ENCODE measurements around the gene NBR1. TPM values are rescaled to one million over a fixed set of nuclear protein-coding genes. Genes with fewer than 3 reads are reported as not detected.

The NBR1 gene
- total and polyA plus RNA-seq, 7 donors, result 50.9 to 98.1 (median 77.9) TPM

DNA sequence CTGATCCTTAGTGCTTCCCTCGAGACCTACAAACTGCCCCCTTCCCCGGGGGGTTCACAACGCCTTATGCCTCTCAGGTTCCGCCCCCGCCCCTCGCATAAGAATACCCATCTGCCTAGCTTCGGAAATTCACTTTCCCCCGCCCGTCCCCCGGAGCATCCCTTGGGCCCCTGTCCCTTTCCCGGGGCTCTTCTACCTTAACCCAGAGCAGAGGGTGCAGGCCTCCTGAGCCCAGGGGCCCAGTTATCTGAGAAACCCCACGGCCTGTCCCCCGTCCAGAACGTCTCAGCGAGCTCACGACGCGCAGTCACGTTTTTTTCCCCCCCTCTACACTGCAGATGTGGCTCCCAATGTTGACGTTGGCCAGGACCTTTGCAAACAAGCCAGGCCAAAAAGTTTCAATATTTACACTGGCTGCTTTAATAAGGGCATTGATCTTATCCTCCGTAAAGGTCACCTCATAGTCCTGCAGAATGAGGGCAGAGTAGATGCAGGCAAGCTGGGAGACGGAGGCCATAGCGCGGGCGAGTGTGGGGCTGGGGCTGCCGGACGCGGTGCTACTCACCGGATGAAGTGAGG lies 1.4 kb upstream of the NBR1 start:
- H3K9me3 ChIP-seq, result no peaks in the 10 kb centered on the region
- intact Hi-C loops (cut with DNase I), result loop anchor here (1.0 to 5.0 kb wide), 5 partner anchors 41 to 171 kb away; partner anchors contain the start of genes BRCA1, RPL27 and TMEM106A
- peak overlapping the region; percentile 77 to 91 (median 80) for H3K4me3 ChIP-seq
- 1% methylated on average over 29 of the region's 29 CpGs for WGBS, 2 donors
- peak overlapping the region; percentile 95 to 98 (median 98) for H3K27ac ChIP-seq
- no peak for TF ChIP-seq POLR2A (IDR thresholded peaks at IDR 0.05)
- TF ChIP-seq, protein P1, sequence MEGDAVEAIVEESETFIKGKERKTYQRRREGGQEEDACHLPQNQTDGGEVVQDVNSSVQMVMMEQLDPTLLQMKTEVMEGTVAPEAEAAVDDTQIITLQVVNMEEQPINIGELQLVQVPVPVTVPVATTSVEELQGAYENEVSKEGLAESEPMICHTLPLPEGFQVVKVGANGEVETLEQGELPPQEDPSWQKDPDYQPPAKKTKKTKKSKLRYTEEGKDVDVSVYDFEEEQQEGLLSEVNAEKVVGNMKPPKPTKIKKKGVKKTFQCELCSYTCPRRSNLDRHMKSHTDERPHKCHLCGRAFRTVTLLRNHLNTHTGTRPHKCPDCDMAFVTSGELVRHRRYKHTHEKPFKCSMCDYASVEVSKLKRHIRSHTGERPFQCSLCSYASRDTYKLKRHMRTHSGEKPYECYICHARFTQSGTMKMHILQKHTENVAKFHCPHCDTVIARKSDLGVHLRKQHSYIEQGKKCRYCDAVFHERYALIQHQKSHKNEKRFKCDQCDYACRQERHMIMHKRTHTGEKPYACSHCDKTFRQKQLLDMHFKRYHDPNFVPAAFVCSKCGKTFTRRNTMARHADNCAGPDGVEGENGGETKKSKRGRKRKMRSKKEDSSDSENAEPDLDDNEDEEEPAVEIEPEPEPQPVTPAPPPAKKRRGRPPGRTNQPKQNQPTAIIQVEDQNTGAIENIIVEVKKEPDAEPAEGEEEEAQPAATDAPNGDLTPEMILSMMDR (IDR thresholded peaks at IDR 0.05), result no peak
- no peak for TF ChIP-seq EP300 (IDR thresholded peaks at IDR 0.05)
- TF ChIP-seq POLR2AphosphoS5 (IDR thresholded peaks at IDR 0.05), result no peak
- H3K4me1 ChIP-seq, result peaks cover 0 to 44% (median 41%) of the 10 kb centered on the region in 4 donors
- peak; percentile 72 for DNase-seq
- no peaks in the 10 kb centered on the region for H3K27me3 ChIP-seq
- H3K36me3 ChIP-seq, result peaks cover 0 to 5% (median 0%) of the 10 kb centered on the region in 4 donors

DNA sequence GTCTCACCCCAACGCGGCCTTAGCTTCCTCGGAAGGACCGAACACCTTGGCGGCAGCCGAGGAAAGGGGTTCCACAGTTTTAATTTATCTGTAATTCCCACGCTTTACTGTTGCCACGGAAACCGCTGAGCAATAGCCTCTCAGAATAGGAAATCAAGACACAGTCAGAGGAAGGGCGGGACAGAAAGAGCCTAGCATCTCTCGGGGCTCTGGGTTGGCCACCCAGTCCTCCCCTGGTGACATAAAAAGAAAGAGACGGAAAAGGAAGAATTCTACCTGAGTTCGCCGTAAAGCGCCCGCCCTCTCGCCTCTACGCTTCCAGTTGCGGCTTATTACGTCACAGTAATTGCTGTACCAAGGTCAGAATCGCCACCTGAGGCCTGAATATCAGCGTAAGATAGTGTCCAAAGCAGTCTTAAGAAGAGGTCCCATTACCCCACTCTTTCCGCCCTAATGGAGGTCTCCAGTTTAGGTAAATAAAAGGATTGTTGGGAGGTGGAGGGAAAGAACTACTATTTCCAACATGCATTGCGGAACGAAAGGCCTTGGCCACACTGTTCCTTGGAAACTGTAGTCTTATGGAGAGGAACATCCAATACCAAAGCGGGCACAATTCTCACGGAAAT lies 761 bp upstream of the NBR1 start:
- peak in 1 of 2 donors; percentile 57 for TF ChIP-seq POLR2A (IDR thresholded peaks at IDR 0.05)
- no peak for TF ChIP-seq EP300 (IDR thresholded peaks at IDR 0.05)
- TF ChIP-seq, protein P1 (IDR thresholded peaks at IDR 0.05), result no peak
- TF ChIP-seq POLR2AphosphoS5 (IDR thresholded peaks at IDR 0.05), result peak; percentile 66 to 82 (median 70)
- DNase-seq, result peak; percentile 97
- intact Hi-C loops (cut with DNase I), result loop anchor here (1.0 to 2.0 kb wide), 4 partner anchors 41 to 171 kb away; partner anchors contain the start of genes BRCA1, RPL27 and TMEM106A
- Histone ChIP-seq H3K36me3 (peaks cover 0 to 5% (median 0%) of the 10 kb centered on the region in 4 donors), H3K9me3 (no peaks in the 10 kb centered on the region), H3K27ac (peak overlapping the region; percentile 95 to 98 (median 98)), H3K4me1 (peaks cover 0 to 50% (median 47%) of the 10 kb centered on the region in 4 donors), H3K4me3 (peak overlapping the region; percentile 77 to 91 (median 80)), H3K27me3 (no peaks in the 10 kb centered on the region)
- 0 to 1% methylated on average over 27 of the region's 27 CpGs for WGBS, 2 donors

DNA sequence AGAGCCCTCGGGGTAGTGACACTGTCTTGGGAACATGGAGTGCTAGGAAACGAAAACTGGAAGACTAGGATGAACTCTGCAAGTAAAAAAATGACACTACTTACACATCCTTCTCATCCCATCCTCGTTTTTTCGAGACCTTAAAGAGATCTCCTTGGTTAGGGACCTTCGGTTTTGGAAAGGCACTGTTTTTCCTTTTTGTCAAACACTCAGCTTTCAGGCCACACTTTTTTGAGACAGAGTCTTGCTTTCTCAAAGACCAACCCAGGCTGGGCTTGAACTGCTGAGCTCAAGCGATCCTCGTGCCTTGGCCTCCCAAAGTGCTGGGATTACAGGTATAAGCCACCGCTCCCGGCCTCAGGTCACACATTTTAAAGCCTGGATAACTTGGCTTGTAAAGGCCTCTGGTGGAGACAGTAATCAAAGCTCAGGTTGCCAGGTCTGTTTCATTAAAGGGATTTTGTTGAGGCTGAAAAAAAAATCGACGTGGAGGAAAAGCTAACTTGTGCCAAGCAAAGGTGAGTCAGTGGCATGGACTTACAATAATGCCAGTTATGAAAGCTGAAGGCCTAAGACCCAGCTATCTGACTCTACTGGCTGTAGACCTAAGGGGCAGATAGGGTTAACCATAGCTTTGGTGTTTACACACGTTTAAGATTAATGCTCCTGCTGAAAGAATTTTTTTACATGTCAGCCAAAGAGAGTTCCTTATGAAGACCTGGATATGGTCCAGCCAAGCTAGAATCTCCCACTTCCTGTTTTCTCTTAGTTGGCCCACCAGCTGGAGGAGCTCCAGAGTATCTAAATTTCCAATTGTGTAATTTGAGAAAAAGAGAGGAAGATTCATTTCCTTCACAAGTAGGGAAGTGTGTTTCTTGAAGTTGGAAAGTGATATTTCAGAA lies 823 bp downstream of the NBR1 start:
- peak; percentile 80 for DNase-seq
- Histone ChIP-seq H3K27me3 (no peaks in the 10 kb centered on the region), H3K4me1 (peaks cover 0 to 65% (median 62%) of the 10 kb centered on the region in 4 donors), H3K9me3 (no peaks in the 10 kb centered on the region), H3K27ac (peak overlapping the region; percentile 95 to 98 (median 98)), H3K4me3 (peak overlapping the region; percentile 77 to 91 (median 80)), H3K36me3 (peaks cover 0 to 13% (median 1%) of the 10 kb centered on the region in 4 donors)
- WGBS, 2 donors, result 1 to 12% methylated on average over 12 of the region's 12 CpGs
- intact Hi-C loops (cut with DNase I), result loop anchor here (2.0 kb wide), 3 partner anchors 39 to 173 kb away; partner anchors contain the start of genes BRCA1, RPL27 and TMEM106A
- TF ChIP-seq, protein P1 (IDR thresholded peaks at IDR 0.05), result peak in 1 of 4 experiments; percentile 16
- TF ChIP-seq POLR2AphosphoS5 (IDR thresholded peaks at IDR 0.05) (peak in 3 of 4 donors; percentile 8 to 19 (median 12)), EP300 (IDR thresholded peaks at IDR 0.05) (no peak)

DNA sequence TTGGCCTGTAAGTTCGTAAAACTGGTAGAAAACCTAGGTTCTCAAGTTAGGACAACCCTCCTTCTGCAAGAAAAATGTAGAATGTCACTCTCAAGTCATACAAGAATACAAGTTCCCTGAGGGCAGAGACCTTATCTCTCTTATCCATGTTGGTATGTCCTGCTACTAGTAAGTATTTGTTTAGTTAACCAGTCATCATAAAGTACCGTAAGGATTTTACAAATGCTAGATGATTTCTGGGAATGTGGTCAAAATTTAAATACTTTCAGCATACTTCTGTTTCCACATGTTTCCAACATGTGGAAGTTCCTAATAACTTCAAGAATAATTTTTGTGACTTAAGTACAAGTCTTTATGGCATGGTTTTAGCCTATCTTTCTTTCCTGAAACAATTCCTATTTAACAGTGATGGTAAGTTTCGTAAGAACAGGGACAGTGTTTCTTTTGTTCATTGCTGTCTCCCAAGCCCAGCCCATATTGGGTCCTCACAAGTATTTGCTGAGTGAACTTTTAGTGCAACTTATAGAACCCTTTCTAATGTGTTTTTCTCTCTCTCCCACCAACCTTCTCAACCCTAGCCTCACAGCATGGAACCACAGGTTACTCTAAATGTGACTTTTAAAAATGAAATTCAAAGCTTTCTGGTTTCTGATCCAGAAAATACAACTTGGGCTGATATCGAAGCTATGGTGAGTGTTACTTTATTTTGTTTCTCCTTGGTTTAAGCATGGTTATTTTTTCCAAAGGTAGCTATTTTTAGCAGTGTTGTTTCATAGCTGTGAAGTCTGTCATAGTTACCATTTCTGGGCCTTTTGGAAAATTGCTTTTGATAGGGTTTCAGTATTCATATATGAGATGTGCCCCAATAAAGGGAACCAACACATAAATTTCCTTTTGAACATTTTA lies 4.5 kb downstream of the NBR1 start:
- no peak for DNase-seq
- intact Hi-C loops (cut with DNase I), result no loop called here
- peak overlapping the region in 3 of 4 donors; percentile 35 to 51 (median 36) for H3K27ac ChIP-seq
- no peaks in the 10 kb centered on the region for H3K27me3 ChIP-seq
- peaks cover 10 to 50% (median 16%) of the 10 kb centered on the region in 4 donors for H3K36me3 ChIP-seq
- 32 to 60% methylated on average over 4 of the region's 4 CpGs for WGBS, 2 donors
- no peak for TF ChIP-seq POLR2A (IDR thresholded peaks at IDR 0.05)
- TF ChIP-seq POLR2AphosphoS5 (IDR thresholded peaks at IDR 0.05), result no peak
- H3K4me1 ChIP-seq, result peaks cover 0 to 62% (median 56%) of the 10 kb centered on the region in 4 donors
- H3K4me3 ChIP-seq, result no peak overlapping the region
- H3K9me3 ChIP-seq, result no peaks in the 10 kb centered on the region

All from sigmoid colon (tissue), 7 donors.